Stimulated activated CD8-positive, alpha-beta memory T cell treated with anti-CD3 and anti-CD28 coated beads, Interleukin-15, amount 100 ng/mL, for 4 hours (primary cell): Measurements from ENCODE around the gene AFAP1.

Source experiments
- DNase-seq, 2 donors: peaks; one replicate each; pipeline ENCODE4 v3.0.0-alpha.2; 2020; ENCODE audit warnings: low read depth in 2 of 2

AFAP1 gene

DNA sequence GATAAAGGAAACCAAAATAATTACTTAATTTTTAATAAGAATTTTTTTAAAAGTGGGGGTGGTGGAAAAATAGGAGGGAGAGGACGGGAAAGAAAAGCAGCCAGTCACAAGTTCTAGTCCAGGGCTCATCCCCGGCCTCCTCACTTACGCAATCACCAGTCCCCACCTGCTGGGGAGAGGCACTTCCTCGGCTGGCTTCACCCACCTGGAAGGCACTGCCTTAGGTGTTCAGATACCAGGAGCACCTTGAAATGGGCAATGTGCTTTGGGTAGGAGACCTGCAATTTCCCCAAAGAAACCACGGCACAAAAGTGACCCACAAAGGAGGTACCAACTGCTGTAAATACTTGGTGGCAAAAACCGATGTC, 23.8 kb downstream of the AFAP1 start:
- DNase-seq = no peak

DNA sequence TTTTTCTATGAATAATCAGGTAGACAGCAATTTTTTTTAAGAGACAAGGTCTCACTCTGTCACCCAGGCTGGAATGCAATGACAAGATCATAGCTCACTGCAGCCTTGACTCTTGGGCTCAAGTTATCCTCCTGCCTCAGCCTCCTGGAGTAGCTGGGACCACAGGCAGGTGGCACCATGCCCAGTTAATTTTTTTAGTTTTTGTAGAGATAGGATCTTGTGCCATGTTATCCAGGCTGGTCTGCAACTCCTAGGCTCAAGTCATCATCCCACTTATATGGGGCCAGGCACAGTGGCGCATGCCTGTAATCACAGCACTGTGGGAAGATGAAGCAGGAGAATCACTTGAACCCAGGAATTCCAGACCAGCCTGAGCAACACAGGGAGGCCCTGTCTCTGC, 26.8 kb downstream of the AFAP1 start:
- no peak for DNase-seq

DNA sequence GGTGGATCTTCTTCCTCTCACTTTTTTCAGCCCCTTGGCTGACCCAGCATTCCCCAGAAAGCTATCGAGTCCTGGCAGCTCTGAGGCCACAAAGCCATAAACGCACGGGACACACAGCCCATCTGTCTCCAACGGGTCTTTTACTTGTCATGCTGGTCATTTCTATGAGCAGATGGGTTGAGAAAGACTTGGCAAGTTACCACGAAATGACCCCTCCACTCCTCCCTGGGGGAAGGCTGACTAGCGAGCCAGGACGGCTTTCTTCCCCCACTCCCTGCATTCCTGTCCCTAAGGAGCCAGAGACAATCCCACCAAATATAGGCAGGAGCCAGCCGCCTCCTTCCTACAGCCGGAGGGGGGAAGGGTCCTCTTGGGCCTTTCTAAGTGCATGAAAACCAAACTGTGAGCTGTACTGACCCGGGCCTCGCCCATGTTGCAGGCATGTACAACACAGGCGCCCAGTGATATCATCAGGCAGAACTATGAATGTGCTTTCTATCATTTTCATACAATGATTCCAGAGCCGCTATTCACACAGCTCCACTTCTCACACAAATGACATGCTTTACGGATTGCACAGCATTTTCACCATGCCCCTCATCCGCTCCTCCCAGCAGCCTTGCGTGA, 28.6 kb downstream of the AFAP1 start:
- no peak for DNase-seq

DNA sequence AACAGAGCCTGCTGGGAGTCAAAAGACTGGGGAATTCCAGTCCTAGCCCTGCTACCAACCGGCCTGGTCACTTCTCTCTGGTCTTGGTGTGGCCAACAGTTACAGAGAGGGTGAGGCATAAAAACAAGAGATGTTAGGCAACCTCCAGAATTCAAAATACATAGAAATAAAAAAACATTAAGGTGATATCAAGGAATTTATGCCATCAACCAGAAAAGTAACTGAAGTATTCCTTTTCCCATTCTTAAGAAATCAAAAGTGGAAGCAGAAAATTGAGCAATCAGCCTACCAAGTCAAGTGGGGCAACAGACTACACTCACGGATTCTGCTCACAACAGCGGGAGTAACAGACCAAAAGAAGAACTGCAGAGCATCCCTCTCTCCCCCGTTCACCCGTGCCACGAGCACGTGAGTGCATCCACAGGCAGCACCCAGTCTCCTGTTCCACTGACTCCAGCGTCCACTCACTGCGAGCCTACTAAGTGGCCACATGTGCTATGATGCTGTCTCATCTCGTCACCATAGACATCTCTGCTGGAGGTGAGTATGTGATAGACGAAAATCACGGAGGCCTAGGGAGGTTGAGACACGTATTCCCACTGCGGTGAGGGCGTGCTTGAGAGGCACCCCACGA, 29.3 kb downstream of the AFAP1 start:
- DNase-seq = no peak

DNA sequence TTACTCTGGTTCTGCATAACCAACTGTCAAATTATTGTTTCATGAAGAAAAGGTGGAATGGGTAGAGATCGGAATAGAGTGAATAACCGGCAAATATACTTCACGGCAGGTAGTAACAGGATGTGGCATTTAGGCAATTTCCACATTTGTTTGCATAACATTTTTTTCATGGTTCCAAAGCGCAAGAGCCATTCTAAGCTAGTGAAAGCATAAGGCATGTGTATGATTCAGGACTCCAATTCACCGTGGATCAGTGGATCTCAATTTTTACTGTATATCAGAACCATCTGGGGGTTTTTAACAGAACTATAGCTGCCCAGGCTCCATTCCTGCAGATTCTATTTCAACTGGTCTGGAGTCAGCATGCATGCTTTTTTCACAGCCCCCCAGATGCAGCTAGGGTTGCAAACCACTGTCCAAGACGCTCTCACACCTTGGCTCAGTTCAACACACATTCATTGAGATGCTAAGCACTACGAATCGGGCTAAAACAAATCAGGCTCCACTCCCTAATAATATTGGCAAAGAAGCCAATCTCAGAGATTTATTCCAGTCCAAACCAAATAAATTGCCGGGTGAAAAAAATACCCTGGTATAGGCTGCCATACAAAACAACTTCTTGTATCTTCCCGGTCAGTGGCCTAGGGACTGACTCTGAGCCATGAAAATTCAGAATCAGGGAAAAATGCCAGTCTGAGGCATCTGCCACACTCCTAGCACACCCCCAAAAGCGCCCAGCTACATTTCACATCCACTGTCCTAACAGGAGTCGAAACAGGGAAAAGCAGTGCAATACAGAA, 30.0 kb downstream of the AFAP1 start:
- no peak for DNase-seq

DNA sequence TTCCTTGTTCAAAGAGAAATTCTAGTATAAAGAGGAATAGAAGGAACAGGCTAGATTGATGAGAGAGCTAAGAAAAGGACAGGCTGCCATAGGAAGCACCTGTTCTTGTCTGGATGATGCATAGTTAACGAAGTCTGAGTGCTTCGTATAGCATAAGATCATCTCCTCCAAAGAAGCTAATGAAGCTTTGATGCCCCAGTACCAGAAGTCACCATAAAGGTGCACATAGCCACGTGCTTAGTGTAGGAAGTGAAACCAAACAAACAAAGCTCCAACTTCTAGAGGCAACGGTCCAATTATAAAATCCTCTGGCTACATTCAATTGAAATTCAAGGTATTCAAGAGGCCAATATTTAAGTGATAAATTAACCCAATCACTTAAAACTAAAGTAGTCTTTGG, 31.0 kb downstream of the AFAP1 start:
- no peak for DNase-seq

DNA sequence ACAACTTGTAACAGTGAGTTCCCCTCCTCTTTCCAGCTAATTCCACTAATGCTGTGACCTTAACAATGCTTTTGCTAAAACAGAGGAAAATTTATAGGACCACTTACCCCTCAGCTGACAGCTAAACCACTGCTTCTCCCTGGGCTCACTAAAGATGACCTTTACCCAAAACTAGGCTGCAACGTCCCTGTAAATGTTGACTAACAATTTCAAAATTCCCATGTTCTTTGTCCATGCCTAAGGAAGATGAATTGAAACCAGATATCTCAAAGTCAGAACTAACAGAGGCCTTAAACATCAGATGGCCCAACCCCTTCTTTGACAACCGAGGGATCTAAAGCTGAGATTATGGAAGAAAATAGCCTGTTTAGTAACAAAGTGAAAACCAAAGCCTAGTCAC, 32.5 kb downstream of the AFAP1 start:
- DNase-seq = no peak

DNA sequence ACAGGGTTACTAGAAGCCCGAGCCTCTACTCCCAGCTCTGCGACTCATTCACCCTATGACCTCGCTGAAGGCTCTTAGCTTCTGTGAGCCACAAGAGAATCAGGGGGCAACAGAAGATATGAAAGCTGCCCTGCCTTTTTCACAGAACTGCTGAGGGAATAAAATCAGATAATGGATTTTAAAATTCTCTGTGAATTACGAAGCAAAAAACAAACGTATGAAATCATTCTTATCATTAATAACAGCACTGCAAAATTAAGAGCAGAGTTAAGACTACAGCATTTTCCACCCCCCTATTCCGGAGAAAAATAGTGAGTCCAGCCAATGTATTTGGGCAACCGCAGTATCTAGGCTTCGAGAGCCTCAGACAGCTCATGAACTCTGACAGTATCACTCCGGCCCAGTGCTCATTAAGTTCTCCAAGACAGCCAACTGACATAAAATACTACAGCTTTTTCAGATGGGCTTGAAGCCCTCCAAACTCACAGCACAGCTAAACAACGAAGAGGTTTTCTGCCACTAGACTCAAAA, 33.4 kb downstream of the AFAP1 start:
- no peak for DNase-seq

DNA sequence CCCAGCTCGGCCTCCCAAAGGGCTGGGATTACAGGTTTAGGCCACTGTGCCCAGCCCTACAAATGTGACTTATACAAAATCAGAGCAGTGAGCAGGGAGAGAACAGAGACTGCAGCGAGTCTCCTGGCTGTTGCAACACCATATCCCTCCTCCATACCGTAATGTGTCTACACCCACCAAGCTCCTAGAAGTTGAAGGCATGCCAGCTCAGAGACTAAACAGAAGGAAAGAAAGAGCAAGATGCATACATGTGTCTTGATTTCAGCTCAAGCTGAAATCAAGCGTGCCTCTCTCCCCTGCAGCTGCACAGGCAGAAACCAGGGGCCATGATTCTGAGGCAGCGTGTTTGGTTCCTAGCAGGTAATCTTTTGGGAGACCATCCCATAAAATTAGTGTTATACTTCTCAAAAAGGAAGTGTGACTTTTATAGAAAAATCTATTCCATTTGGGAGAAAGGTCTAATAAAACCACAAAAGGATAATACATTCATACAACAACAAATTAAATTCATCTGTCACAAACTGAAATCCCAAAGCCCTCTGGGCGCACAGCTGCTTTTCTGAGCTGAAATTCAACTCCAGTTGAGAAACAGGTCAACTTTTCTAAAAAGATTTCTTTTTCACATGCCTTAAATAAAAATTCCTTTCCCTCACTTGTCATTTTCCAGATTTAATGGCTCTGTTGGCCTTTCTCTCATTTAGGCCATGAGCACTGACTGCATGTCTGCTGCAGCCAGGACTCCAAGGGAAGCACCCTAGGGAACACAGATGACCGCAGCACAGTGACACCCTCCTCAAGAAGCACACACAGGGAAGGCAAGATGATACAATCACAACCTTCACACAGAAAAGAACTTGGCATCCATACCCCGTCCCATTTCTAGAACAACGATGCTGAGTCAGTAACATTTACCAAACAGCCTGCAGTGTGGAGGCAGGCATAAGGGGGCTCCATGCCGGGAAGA, 34.4 kb downstream of the AFAP1 start:
- no peak for DNase-seq

DNA sequence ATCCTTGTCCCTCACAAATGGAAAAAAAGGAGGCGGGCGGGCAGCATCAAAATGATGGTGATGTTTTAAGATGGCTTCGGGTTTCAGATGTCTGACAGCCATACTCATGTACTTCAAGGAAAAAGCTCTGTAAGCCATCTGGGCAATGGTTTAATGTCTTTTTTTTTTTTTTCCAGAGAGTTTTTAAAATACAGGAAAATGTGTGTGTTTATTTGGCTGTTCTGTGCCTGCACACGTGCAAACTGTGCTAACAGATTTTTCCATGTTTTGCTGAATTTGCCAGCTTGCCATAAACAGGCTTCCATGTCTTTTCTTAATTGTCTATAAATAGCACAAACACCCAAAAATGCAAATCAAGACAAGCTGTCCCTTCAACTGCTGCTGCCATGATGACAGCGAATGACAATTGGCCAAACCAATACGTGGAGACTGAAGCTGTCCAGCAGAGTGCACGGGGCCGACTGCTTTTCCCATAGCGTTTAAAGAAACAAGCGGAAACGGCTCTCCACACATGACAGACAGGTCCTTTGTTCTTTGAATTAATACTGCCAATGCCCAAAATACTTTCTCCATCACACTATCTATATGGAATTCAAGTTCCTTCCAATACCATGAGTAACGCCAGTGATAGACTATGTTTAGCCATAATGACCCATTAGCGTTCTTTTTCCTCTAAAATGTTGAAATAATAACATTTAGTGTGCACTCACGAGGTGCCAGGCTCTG, 35.7 kb downstream of the AFAP1 start:
- no peak for DNase-seq

DNA sequence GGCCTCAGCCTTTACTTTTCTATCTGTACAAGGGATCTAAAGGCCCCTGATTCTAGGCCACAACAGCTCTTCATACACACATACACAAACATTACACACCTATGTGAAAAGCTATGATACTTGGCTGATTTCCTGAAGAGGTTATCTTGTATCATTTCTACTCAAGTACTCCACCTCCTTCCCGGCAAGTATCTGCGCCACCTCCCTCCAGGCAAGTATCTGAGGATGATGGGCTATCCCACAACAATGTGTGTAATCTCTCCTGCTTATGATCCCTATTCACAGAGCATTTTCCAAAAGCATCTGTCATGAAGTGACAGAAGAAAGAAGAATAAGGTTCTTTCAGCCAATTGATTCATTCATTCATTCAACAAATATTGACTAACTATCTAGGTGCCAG, 36.8 kb downstream of the AFAP1 start:
- DNase-seq = no peak

DNA sequence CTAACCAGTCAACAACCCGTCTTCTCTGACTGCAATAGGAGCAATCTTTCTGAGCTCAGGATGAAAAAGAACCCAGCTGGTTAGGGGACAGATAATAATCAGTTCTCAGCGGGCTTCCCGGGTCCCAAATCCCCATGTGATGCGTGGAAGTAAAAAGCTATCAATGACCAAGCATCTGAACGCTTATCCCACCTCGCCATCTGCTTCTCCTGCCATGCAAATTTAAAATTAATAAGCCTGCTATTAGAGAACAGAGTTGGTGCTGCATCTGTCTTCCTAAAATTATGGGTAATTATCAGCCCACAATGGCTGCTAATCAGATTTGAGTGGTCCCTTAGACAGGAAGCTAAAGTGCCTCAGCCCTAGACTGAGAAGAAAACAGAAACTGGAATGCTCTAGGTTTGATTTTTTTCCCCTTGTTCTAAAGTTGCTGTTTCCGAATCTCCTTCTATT, 37.5 kb downstream of the AFAP1 start:
- no peak for DNase-seq

DNA sequence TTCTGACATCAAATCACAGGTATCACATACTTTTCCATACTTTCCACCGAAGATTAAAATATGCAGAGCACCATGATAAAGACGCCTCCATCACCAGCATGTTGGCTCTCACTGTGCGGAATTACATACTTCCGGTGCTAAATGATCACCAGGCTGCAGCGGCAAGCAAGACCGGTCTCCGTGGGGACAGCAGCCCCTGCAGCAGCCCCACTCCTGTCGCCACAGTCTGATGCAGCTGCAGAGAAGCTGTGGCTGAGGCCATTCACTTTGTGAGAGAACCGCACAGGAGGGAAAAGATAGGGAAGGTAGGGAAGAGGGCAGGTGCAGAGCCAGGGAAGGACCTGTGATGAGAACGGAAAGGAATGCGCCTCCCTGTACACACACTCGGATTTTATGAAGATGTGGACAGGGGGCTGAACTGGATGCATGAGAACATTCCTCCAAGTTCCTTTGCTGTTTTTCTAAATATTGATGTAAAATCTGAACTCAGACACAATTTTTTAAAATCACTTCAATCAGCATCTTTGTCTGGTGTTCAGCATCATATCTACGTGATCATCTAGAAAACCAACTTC, 38.3 kb downstream of the AFAP1 start:
- no peak for DNase-seq

DNA sequence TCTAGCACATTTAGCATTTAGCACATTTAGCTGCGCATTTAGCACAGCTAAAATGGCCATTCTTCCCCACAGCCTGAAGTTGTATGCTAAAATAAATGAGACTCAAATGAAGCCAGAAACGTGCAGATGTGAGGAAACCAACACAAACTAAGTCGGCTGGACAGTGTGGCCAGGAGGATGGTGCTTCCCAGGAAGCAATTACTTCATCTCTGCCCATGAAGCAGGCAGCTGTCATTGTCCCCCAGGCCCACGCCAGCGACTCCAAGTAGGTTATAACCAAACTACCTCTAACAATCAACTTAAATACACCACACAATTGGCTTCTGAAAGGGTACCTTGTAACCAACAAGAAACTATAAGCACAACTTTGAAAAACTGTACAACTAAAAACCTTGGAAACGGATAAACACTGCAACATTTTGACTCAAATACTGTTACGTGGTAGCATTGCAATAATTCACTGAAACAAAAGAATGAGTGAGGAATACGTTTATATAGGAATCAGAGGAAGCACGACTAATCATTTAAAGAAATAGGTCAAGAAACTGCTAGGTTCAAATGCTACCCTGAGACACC, 39.2 kb downstream of the AFAP1 start:
- no peak for DNase-seq

DNA sequence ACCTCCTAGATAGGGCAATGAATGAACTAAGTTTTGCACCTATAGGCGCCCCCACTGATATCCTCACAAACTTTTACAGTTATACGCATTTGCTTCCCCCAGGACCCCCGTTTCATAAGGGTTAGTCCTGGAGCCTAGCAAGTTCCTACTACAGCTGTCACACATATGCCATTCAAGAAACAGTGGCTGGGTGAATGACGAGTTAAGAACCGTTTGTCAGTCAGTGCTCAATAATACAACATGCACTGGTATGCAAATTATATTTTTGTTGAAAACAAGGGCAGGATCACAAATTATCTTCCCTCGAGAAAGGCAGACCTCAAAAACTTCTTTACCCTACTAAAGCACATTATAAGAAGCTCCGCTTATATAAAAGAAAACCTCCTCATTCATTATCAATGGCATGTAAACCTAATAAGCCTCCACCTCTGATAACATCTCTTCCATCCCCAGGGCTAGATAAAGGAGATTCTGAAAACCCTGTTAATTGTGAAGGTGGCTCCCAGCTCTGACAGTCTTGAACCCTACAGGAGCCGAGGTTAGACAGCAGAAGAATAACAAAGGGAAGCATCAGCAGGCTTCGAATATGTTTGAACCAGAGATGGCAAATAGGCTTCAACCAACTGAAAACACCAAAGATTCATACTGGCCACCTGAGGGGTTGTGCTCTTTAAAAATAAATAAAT, 40.3 kb downstream of the AFAP1 start:
- DNase-seq = no peak

DNA sequence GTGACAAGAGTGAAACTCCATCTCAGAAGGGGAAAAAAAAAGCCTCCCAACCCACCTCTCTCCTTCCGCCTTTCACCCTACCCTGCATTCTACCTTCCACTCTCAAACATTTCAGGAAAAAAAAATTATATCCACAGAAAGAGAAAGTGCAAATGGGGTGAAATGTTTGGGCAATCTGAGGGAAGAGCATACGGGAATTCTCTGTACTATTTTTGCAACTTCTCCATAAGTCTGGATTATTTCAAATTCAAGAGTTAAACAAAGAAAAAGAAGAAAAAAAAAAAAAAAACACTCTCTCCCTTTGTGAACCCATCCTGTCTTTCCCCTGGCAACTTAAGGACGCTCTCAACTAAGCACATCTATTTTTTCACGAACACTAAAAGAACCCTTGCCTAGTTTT, 41.3 kb downstream of the AFAP1 start:
- DNase-seq = no peak

DNA sequence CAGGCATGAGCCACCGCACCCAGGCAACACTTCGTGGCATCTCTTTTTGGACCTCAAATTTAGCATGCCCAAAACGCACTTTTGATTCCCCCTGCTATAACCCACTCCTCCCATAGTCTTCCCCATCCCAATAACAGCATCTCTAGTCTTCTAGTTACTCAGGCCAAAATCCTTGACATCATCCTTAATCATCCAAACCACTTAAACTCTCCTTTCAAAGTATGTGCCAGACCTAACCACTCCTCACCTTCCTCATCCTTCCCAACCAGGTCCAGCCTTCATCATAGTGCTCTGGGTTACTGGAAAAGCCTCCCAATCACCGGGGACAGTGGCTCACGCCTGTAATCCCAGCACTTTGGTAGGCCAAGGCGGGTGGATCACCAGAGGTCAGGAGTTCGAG, 41.9 kb downstream of the AFAP1 start:
- no peak for DNase-seq

DNA sequence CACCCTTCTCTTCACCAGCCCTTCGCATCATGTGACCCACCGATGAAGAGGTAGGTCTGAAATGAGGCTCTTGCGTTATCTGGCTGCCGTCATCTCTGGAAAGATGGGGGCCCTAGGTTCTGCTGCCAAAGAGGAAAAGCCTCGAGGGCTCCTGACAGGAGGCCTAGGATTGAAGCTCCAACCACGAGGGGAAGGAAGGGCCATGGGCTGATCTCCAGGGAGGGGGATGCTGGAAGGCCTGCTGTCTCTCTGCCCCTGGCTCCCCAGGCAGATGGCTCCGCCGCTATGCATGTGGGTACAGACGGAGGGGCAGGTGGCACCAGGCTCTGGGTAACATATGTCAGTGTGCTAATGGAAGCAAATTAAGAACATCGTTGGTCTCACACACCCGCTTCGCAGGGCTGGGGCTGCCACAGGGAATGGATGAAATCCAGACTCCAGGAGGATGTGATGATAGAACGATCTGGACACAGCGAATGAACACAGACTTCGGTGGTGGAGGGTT, 44.9 kb downstream of the AFAP1 start:
- DNase-seq = no peak

DNA sequence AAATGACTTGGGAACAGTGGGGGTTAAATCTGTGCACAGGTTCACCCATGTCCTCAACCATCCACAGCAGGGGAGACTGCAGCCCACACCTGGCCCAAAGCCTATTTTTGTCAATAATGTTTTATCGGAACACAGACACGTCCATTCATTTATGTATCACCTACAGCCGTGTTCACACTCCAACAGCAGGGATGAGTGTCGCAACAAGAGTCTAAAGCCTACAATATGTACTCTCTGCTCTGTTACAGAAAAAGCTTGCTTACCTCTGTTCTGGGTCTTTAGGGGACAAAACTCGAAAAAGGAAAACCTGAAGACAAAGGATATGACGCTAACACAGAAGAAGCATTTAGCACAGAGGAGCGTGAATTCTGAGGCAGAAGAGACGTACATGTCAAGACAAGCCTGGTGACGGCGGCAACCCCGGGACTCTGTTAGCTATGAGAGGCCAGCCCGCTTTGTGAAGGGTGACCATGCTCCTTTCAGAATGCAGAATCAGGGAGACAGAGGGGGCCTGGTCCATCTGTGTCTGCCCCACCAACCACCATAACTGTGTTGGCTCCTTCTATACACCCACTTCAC, 45.5 kb downstream of the AFAP1 start:
- DNase-seq = no peak
